ENCODE results near the gene FBXO34. TPM values are rescaled to one million over a fixed set of nuclear protein-coding genes. Genes with fewer than 3 reads are reported as not detected.

The FBXO34 gene
- total RNA-seq, 4 donors from 2014 or later: 18.8 to 32.5 (median 21.8) TPM

GRCh38 chr14:55274751-55275150 is 3.5 kb downstream of the FBXO34 start:
- no peak overlapping the region for H3K4me3 ChIP-seq
- peaks cover 12 to 61% (median 15%) of the 10 kb centered on the region in 3 donors for H3K4me1 ChIP-seq
- TF ChIP-seq EP300 (IDR thresholded peaks at IDR 0.05) (no peak), POLR2A (IDR thresholded peaks at IDR 0.05) (no peak), POLR2AphosphoS5 (IDR thresholded peaks at IDR 0.05) (no peak), CTCF (IDR thresholded peaks at IDR 0.05) (no peak)
- H3K27ac ChIP-seq: no peak overlapping the region
- no peaks in the 10 kb centered on the region for H3K36me3 ChIP-seq
- WGBS, 2 donors (ENCODE audit: low coverage in 1 of 2): 0 to 35% methylated on average over 1 of the region's 1 CpG
- no peaks in the 10 kb centered on the region for H3K27me3 ChIP-seq
- no peaks in the 10 kb centered on the region for H3K9me3 ChIP-seq
- no peak for ATAC-seq

DNA sequence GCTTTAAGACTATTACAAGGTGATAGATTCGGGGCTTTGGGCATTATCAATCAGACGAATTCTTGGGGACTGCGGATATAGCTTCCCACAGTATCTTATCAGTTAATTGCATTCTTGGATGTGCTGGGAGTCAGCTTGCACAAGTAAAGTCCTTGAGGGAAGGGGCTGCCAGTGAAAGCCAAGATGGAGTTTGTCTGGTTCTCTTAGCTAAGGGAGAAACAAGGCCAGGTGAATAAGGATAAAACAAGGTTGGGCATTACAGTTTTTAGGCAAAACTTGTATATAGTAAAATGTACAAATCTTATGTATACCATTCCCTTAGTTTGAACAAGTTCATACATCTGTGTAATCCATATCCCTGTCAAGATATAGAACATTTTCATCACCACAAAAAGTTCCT is 5.5 kb downstream of the FBXO34 start:
- TF ChIP-seq POLR2AphosphoS5 (IDR thresholded peaks at IDR 0.05) (no peak), POLR2A (IDR thresholded peaks at IDR 0.05) (no peak), EP300 (IDR thresholded peaks at IDR 0.05) (no peak), CTCF (IDR thresholded peaks at IDR 0.05) (no peak)
- no peak overlapping the region for H3K27ac ChIP-seq
- peaks cover 12 to 54% (median 15%) of the 10 kb centered on the region in 3 donors for H3K4me1 ChIP-seq
- H3K27me3 ChIP-seq: no peaks in the 10 kb centered on the region
- no peak overlapping the region for H3K4me3 ChIP-seq
- no peaks in the 10 kb centered on the region for H3K36me3 ChIP-seq
- no peak for ATAC-seq
- WGBS, 2 donors (ENCODE audit: low coverage in 1 of 2): 85 to 89% methylated on average over 3 of the region's 3 CpGs
- H3K9me3 ChIP-seq: no peaks in the 10 kb centered on the region

DNA sequence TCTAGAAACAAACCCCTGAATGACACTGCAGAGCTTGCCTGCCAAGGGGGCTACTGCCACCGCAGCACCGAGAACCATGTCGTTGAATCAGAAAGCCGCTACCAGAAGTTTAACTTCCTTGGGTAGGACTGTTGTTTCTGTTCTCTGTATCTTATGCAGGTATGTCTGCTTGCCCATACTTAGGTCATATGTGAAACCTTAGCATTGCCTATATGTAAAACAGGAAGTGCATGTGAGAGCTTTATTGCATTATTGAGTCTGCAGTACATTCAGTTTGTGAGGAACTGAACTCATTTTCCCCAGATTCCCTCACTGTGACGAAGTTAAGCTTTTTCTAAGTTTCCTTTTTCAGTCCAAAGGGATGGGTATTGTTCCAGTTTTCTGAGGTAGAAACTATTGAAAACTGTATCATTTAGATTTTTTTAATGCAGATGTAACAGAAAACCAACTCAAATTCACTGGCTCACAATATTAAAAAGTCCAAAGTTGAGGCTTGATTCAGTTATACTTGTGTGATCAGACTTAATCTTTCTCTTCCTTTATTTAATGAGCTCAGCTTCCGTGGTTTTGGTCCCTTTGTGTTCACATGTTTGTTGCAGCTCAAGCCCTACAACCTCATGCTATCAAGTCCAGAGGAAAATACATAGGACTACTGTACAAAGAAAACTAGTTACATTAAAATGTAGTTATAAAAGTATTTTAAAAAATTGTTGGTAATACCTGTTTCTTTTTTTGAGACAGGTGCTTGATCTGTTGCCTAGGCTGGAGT is 6.9 kb downstream of the FBXO34 start:
- ATAC-seq: no peak
- Histone ChIP-seq H3K4me1 (peaks cover 8 to 56% (median 9%) of the 10 kb centered on the region in 3 donors), H3K27ac (no peak overlapping the region), H3K27me3 (no peaks in the 10 kb centered on the region), H3K4me3 (no peak overlapping the region), H3K36me3 (no peaks in the 10 kb centered on the region), H3K9me3 (no peaks in the 10 kb centered on the region)
- no peak for TF ChIP-seq POLR2AphosphoS5 (IDR thresholded peaks at IDR 0.05)
- TF ChIP-seq CTCF (IDR thresholded peaks at IDR 0.05): no peak
- no peak for TF ChIP-seq EP300 (IDR thresholded peaks at IDR 0.05)
- TF ChIP-seq POLR2A (IDR thresholded peaks at IDR 0.05): no peak
- 74 to 77% methylated on average over 4 to 6 of the region's 6 CpGs for WGBS, 2 donors (ENCODE audit: low coverage in 1 of 2)

DNA sequence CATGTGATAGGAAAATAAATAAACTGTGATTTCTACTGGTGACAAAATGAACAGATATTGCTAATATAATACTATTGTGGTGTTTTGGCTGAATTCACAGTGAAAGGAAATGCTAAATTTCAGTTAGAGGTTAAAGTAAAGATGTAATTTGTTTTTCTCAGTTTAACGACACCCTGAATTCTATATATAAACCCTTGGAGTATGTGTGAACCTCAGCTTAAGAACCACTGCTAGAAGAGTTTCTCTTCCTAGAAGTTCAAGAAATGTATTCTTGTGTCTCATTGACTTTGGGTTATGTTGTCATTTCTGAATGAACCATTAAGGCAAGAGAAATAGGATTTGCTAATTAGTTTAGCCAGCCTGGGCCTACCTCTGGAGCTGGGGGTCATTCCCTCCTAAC is 8.2 kb downstream of the FBXO34 start:
- no peaks in the 10 kb centered on the region for H3K27me3 ChIP-seq
- H3K36me3 ChIP-seq: no peaks in the 10 kb centered on the region
- 92 to 94% methylated on average over 1 of the region's 1 CpG for WGBS, 2 donors (ENCODE audit: low coverage in 1 of 2)
- no peak overlapping the region for H3K4me3 ChIP-seq
- ATAC-seq: no peak
- peaks cover 0 to 44% (median 2%) of the 10 kb centered on the region in 3 donors for H3K4me1 ChIP-seq
- H3K9me3 ChIP-seq: no peaks in the 10 kb centered on the region
- H3K27ac ChIP-seq: no peak overlapping the region
- no peak for TF ChIP-seq POLR2AphosphoS5 (IDR thresholded peaks at IDR 0.05)

DNA sequence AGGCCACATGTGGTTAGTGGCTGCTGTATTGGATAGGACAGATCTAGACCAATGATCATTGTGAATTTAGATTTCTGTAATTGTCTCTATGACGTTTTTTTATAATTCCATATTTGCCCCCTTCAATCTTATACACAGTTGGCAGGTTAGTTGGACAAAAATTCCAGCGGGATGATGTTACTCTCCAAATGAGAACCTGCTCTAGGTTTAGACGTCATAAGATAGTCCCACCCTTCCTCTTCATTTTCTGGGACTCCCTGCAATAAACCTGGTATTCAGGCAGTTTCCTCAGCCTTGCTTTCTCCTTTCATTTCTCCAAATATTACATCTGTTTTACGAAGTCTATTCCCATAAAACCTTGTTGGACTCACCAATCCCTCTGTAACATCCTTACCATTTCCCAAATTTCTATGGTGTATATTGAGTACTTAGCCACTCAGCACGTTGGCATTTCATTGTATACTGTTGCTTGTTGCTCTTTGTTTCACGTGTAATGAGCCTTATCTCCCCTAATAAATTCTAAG is 10.2 kb downstream of the FBXO34 start:
- Histone ChIP-seq H3K4me1 (peaks cover 0 to 44% (median 2%) of the 10 kb centered on the region in 3 donors), H3K4me3 (no peak overlapping the region), H3K9me3 (no peaks in the 10 kb centered on the region), H3K27me3 (no peaks in the 10 kb centered on the region), H3K36me3 (no peaks in the 10 kb centered on the region), H3K27ac (no peak overlapping the region)
- 70 to 75% methylated on average over 6 of the region's 6 CpGs for WGBS, 2 donors (ENCODE audit: low coverage in 1 of 2)
- no peak for ATAC-seq
- TF ChIP-seq CTCF (IDR thresholded peaks at IDR 0.05): no peak
- TF ChIP-seq POLR2A (IDR thresholded peaks at IDR 0.05): no peak
- no peak for TF ChIP-seq POLR2AphosphoS5 (IDR thresholded peaks at IDR 0.05)
- no peak for TF ChIP-seq EP300 (IDR thresholded peaks at IDR 0.05)
